ENCODE results near the gene BAG3.

DNA sequence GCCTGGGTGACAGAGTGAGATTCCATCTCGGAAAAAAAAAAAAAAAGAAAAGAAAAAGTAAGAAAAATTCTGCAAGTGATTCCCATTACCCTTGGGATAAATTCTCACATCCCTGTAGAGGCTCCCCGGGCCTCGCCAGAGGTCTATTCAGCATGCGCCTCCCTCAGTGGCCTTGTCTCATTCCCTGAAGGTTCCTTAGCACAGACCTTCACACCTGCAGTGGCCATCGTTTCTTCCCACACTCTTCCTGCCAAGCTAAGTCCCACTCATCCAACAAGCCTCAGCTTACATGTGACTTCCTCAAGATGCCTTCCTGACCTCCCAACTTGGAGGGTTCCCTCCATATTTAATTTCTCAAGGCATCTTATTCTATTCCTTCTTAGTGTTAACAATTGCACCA is 20.9 kb upstream of the BAG3 start:
- TF ChIP-seq EP300 (IDR thresholded peaks at IDR 0.05; ENCODE audit: borderline replicate concordance in 1 of 2, low read depth in 2 of 2, low read length in 2 of 2) (no peak), SIN3A (conservative IDR thresholded peaks at IDR 0.05 in 1 of 2, IDR thresholded peaks at IDR 0.05 in 1 of 2; ENCODE audit: low read depth in 1 of 2, low read length in 2 of 2) (no peak), RXRA (IDR thresholded peaks at IDR 0.05; ENCODE audit: insufficient read depth, low read depth, low read length) (no peak), TAF1 (IDR thresholded peaks at IDR 0.05; ENCODE audit: low read depth, low read length) (no peak), POLR2A (IDR thresholded peaks at IDR 0.05; ENCODE audit: control extremely low read depth in 1 of 2, low read depth in 2 of 2, low read length in 2 of 2) (no peak), SAP30 (IDR thresholded peaks at IDR 0.05; ENCODE audit: insufficient read depth, insufficient replicate concordance, low read length) (no peak), BCL11A (IDR thresholded peaks at IDR 0.05; ENCODE audit: low read depth in 2 of 2, low read length in 2 of 2) (no peak), YY1 (IDR thresholded peaks at IDR 0.05; ENCODE audit: low read depth, low read length) (no peak), SP2 (IDR thresholded peaks at IDR 0.05; ENCODE audit: low read length) (no peak), ASH2L (IDR thresholded peaks at IDR 0.05; ENCODE audit: low read length) (no peak), NANOG (IDR thresholded peaks at IDR 0.05; ENCODE audit: insufficient read depth, low read depth, low read length, poor library complexity, severe bottlenecking) (no peak), EZH2 (IDR thresholded peaks at IDR 0.05; ENCODE audit: low read depth, low read length, severe bottlenecking) (no peak)
- TF ChIP-seq, protein P1, sequence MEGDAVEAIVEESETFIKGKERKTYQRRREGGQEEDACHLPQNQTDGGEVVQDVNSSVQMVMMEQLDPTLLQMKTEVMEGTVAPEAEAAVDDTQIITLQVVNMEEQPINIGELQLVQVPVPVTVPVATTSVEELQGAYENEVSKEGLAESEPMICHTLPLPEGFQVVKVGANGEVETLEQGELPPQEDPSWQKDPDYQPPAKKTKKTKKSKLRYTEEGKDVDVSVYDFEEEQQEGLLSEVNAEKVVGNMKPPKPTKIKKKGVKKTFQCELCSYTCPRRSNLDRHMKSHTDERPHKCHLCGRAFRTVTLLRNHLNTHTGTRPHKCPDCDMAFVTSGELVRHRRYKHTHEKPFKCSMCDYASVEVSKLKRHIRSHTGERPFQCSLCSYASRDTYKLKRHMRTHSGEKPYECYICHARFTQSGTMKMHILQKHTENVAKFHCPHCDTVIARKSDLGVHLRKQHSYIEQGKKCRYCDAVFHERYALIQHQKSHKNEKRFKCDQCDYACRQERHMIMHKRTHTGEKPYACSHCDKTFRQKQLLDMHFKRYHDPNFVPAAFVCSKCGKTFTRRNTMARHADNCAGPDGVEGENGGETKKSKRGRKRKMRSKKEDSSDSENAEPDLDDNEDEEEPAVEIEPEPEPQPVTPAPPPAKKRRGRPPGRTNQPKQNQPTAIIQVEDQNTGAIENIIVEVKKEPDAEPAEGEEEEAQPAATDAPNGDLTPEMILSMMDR (IDR thresholded peaks at IDR 0.05; ENCODE audit: control extremely low read depth in 1 of 3, insufficient read depth in 1 of 3, low read depth in 1 of 3, low read length in 3 of 3), result no peak
- TF ChIP-seq, protein P2, sequence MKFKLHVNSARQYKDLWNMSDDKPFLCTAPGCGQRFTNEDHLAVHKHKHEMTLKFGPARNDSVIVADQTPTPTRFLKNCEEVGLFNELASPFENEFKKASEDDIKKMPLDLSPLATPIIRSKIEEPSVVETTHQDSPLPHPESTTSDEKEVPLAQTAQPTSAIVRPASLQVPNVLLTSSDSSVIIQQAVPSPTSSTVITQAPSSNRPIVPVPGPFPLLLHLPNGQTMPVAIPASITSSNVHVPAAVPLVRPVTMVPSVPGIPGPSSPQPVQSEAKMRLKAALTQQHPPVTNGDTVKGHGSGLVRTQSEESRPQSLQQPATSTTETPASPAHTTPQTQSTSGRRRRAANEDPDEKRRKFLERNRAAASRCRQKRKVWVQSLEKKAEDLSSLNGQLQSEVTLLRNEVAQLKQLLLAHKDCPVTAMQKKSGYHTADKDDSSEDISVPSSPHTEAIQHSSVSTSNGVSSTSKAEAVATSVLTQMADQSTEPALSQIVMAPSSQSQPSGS (IDR thresholded peaks at IDR 0.05; ENCODE audit: low read length), result no peak

Measured in H1 (cell line).